B cell (primary cell): ENCODE results near the gene FRMD3.

Source experiments
- CTCF ChIP-seq: fragments of 200-600 bp; IDR thresholded peaks from one replicate; pipeline ENCODE4 v1.8.0; 2022; ENCODE audit warnings: antibody characterized with exemption, mild to moderate bottlenecking
- EZH2 ChIP-seq: IDR thresholded peaks from 2 replicates; pipeline ENCODE4 v1.6.1; 2012; ENCODE audit warnings: borderline replicate concordance, low read depth, mild to moderate bottlenecking, moderate library complexity, low read length; ENCODE audit not compliant: insufficient read depth, poor library complexity, severe bottlenecking

DNA sequence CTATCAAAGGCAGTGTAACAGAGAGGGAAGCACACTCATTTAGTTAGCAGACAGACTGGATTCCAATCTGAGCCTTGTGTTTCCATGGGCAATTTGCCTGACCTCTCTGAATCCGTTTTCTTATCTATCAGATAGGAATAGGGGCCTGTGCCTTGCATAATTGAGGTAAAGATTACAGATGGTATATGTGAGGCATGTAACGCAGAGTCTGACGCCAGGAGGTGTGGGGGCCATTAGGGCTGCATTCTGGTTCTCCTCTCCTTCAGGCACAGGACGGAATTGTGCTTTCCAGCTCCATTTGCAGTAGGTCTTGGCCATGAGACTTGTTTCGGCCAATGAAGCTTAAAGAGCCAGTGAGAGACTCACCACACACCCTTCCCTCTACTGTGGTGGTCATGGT is 97.6 kb downstream of the FRMD3 start:
- TF ChIP-seq CTCF (no peak), EZH2 (no peak)
